Muscle layer of colon (tissue), 2 donors: ENCODE measurements around the gene APCDD1L.

Source experiments
- H3K27ac ChIP-seq: one replicate; pipeline ENCODE4 v1.7.0; 2013; ENCODE audit warnings: low read depth, mild to moderate bottlenecking, low read length, moderate library complexity
- H3K27me3 ChIP-seq, 2 donors: one replicate each; pipeline ENCODE4 v1.7.0; 2013; ENCODE audit warnings: low read length in 2 of 2, mild to moderate bottlenecking in 2 of 2; ENCODE audit not compliant: insufficient read depth in 2 of 2, control insufficient read depth in 1 of 2
- H3K36me3 ChIP-seq: one replicate; pipeline ENCODE4 v1.7.0; 2013; ENCODE audit warnings: mild to moderate bottlenecking, low read length; ENCODE audit not compliant: insufficient read depth
- H3K4me1 ChIP-seq: one replicate; pipeline ENCODE4 v1.7.0; 2013; ENCODE audit warnings: mild to moderate bottlenecking, low read length; ENCODE audit not compliant: insufficient read depth
- H3K4me3 ChIP-seq, 2 donors: one replicate each; pipeline ENCODE4 v1.7.0; 2013; ENCODE audit warnings: low read length in 2 of 2, low read depth in 1 of 2, mild to moderate bottlenecking in 1 of 2, moderate library complexity in 1 of 2
- H3K9ac ChIP-seq: one replicate; pipeline ENCODE4 v1.7.0; 2013; ENCODE audit warnings: low read length
- H3K9me3 ChIP-seq: one replicate; pipeline ENCODE4 v1.7.0; 2013; ENCODE audit warnings: mild to moderate bottlenecking, low read length
- donor health status: abdominal sarcoma.
- donor health status: Adenocarcinoma of cecum.

APCDD1L gene

GRCh38 chr20:58523072-58523970 lies 8.1 kb upstream of the APCDD1L start:
- H3K9ac ChIP-seq = no peak overlapping the region
- no peak overlapping the region for H3K27ac ChIP-seq

DNA sequence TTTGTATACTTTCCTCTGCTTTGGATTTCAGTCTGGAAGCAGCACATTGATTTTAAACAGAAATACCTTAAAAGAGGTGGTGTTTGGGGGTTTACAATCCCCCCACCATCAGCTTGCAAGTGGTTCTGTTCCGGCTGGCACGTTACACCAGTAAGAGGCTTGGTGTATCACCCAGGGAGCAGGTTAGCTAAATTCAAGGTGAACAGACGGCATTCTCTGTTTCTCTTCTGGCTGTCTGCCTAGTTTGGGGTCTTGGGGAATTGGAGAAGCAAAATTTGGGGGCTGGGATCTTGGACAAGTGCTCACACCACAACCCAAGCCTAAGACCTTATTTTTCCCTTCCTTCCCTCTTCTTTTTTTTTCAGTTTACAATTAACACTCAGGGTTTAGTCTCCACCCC lies 7.5 kb upstream of the APCDD1L start:
- Histone ChIP-seq H3K36me3 (no peaks in the 10 kb centered on the region), H3K9ac (no peak overlapping the region), H3K27ac (no peak overlapping the region), H3K4me1 (no peaks in the 10 kb centered on the region), H3K27me3 (no peaks in the 10 kb centered on the region), H3K4me3 (no peak overlapping the region), H3K9me3 (peaks cover 6% of the 10 kb centered on the region)

More at GRCh38 chr20:58523072-58523970, 8.1 kb upstream of the APCDD1L start:
- H3K36me3 ChIP-seq = no peaks in the 10 kb centered on the region
- H3K4me3 ChIP-seq = no peak overlapping the region
- H3K27me3 ChIP-seq = no peaks in the 10 kb centered on the region
- no peaks in the 10 kb centered on the region for H3K4me1 ChIP-seq
- peaks cover 6% of the 10 kb centered on the region for H3K9me3 ChIP-seq

GRCh38 chr20:58521763-58522162 lies 6.6 kb upstream of the APCDD1L start:
- no peak overlapping the region for H3K4me3 ChIP-seq
- no peak overlapping the region for H3K9ac ChIP-seq
- H3K4me1 ChIP-seq = no peaks in the 10 kb centered on the region
- no peak overlapping the region for H3K27ac ChIP-seq
- peaks cover 6% of the 10 kb centered on the region for H3K9me3 ChIP-seq
- H3K36me3 ChIP-seq = no peaks in the 10 kb centered on the region
- no peaks in the 10 kb centered on the region for H3K27me3 ChIP-seq

GRCh38 chr20:58519940-58520712 lies 4.9 kb upstream of the APCDD1L start:
- peaks cover 2% of the 10 kb centered on the region for H3K4me1 ChIP-seq
- no peaks in the 10 kb centered on the region for H3K9me3 ChIP-seq
- H3K27ac ChIP-seq = no peak overlapping the region
- no peak overlapping the region for H3K9ac ChIP-seq
- no peaks in the 10 kb centered on the region for H3K36me3 ChIP-seq
- peaks cover 0 to 3% of the 10 kb centered on the region in 2 donors for H3K27me3 ChIP-seq
- no peak overlapping the region for H3K4me3 ChIP-seq

DNA sequence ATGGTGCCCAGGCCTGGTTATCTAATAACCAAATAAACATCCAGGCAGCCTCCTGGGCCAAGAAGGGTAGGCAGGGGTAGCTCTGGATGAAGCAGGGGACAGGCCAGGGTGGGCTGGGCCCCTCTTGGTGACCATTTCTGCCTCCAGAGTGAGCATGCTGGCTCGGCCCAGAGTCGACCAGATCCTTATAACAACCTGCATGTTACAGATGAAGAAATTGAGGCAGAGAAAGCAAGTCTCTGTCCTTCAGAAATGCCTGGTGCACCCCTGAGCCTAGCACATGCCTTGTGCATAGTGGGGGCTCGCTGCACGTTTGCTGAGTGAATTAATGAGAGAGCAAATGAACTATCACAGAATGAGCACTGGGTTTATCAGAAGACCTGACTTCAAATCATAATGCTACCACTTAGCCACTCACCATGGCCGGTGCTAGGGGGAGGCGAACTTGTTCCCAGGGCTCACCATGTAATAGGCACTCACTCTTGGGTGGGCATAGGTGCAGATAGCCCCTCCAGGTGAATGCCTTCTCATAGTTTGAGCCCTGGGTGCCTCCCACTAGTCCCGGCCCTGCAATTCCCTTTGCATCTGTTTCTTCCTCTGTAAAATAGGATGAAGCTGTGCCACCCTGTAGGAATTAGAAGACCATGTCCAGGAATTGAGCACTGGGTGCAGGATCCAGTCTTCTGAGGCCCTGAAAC lies 3.8 kb upstream of the APCDD1L start:
- Histone ChIP-seq H3K36me3 (no peaks in the 10 kb centered on the region), H3K27ac (no peak overlapping the region), H3K4me3 (no peak overlapping the region), H3K4me1 (peaks cover 3% of the 10 kb centered on the region), H3K27me3 (peaks cover 0 to 14% of the 10 kb centered on the region in 2 donors), H3K9me3 (no peaks in the 10 kb centered on the region), H3K9ac (no peak overlapping the region)

DNA sequence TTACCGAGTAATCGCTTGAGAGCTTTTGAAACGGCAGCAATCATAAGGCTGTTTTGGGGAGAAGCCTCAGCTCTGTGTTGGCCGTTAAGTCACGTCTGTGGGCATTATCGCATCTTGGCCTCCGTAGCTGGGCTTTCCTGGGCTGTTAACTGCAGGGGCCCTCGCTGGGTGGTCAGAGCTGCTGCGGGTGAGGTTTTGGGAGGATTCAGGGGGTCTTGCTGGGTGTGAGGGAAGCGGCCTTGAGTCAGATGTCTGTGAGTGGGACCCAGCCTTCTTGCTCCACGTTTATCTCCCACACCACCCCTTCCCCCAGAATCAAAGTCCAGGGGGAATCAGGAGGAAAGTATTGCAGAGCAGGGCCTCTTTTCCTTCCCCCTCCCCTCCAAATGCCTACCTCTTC lies 3.2 kb upstream of the APCDD1L start:
- H3K36me3 ChIP-seq = no peaks in the 10 kb centered on the region

DNA sequence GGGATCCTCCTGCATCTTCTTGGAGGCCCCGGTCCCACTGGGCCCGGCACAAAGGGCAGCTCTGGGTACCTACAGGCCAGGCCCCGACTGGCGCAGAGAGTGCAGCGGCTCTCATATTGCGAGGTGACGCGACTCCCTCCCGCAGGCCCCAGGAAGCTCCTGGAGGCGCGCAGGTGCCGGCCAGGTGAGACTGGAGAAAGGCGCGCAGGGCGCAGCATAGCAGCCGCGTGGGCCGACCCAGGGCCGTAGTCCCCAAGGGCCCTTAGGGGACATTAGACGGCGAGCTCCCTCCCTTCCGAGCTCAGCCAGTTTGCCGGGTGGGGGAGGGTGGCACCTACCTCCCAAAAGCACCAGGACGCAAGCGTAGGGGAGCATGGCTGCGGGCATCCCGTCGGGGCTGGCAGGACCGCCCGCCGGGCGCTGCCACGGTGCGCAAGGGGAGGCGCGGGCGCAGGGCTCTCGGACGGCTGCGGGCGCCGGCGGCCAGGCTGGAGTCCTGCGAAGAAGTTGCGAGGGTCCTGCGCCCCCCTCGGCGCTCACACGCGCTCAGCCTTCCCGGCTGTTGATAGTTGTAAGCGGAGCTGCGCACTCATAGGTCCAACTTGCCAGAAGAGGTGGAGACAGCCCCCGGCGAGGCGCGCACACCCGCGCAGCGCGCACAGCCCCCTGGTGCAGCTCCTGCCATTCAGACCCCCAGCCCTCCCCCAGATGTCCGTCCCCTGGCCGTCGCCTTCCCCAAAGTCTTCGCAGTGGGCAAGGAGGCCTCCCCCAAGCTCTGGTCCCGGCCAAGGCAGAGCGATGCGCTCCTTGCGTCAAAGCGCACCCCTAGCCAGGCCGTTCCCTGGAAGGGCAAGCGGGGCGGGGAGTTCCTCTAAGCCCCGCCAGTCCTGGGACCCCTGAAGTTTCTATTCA lies 622 bp downstream of the APCDD1L start:
- H3K4me1 ChIP-seq = peaks cover 3% of the 10 kb centered on the region

More for the DNA sequence above, 3.2 kb upstream of the APCDD1L start:
- H3K4me3 ChIP-seq = no peak overlapping the region
- H3K4me1 ChIP-seq = peaks cover 3% of the 10 kb centered on the region
- H3K9me3 ChIP-seq = no peaks in the 10 kb centered on the region
- no peak overlapping the region for H3K9ac ChIP-seq
- H3K27me3 ChIP-seq = peaks cover 0 to 20% of the 10 kb centered on the region in 2 donors
- no peak overlapping the region for H3K27ac ChIP-seq

GRCh38 chr20:58513580-58514285 lies 1.5 kb downstream of the APCDD1L start:
- peaks cover 0 to 23% of the 10 kb centered on the region in 2 donors for H3K27me3 ChIP-seq

More for the DNA sequence above, 622 bp downstream of the APCDD1L start:
- no peak overlapping the region for H3K27ac ChIP-seq
- H3K9ac ChIP-seq = no peak overlapping the region
- peaks cover 0 to 23% of the 10 kb centered on the region in 2 donors for H3K27me3 ChIP-seq
- H3K9me3 ChIP-seq = no peaks in the 10 kb centered on the region
- H3K4me3 ChIP-seq = peak overlapping the region; percentile 48 to 53
- no peaks in the 10 kb centered on the region for H3K36me3 ChIP-seq

DNA sequence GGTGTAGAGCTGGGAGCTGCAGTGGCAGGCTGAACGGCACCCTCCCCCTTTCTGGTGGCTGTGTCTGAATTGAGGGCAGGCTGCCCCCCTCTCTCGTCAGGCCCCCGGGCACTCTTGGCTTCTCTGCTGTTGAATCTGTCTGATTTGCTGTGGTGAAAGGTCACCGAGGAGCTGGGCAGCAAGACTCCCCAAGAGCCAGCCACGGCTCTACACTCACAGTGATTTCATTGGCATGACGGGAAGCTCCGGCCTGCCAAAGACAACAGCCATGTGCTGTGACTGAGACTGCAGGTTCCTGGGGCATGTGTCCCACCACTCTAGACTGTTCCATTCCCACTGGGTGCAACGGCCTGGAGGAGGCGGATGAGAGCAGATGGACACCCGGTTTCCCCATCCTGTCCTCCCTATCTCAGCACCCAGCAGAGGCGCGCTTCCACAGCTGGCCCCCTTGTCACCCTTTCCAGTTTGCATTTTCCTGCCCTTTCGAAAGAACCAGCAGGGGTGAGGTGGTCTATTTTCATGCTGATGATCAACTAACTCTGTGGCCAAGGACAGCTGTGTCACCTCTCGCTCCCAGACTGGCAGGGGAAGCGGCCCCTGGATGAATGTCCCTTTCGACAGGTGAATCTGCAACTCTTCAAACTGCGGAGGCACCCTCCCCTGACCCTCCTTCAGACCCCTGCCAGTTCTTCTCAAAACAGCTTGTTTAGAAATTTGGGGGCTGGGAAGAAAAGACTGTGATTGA lies 2.2 kb downstream of the APCDD1L start:
- Histone ChIP-seq H3K27me3 (peaks cover 0 to 23% of the 10 kb centered on the region in 2 donors), H3K27ac (no peak overlapping the region), H3K9ac (no peak overlapping the region), H3K4me1 (peaks cover 3% of the 10 kb centered on the region), H3K36me3 (no peaks in the 10 kb centered on the region), H3K9me3 (no peaks in the 10 kb centered on the region), H3K4me3 (no peak overlapping the region)

More at GRCh38 chr20:58513580-58514285, 1.5 kb downstream of the APCDD1L start:
- peaks cover 3% of the 10 kb centered on the region for H3K4me1 ChIP-seq
- no peak overlapping the region for H3K4me3 ChIP-seq
- H3K36me3 ChIP-seq = no peaks in the 10 kb centered on the region
- H3K9me3 ChIP-seq = no peaks in the 10 kb centered on the region
- H3K27ac ChIP-seq = no peak overlapping the region
- H3K9ac ChIP-seq = no peak overlapping the region
